HG02678 (cell line): Measurements from ENCODE around the gene YES1.
"Not testable (repeated sequence)": the region's sequence is repeated elsewhere in the genome, so short reads cannot be mapped to it uniquely, and the experiment has no call there.

Experiments used
- ATAC-seq: cut with Tn5 transposase; IDR thresholded peaks from one replicate; pipeline ENCODE4 v1.9.1; 2021; ENCODE audit warnings: mild to moderate bottlenecking, moderate library complexity; ENCODE audit not compliant: unreplicated experiment

YES1 gene

GRCh38 chr18:730692-731091 lies 81.3 kb downstream of the YES1 start:
- no peak for ATAC-seq

DNA sequence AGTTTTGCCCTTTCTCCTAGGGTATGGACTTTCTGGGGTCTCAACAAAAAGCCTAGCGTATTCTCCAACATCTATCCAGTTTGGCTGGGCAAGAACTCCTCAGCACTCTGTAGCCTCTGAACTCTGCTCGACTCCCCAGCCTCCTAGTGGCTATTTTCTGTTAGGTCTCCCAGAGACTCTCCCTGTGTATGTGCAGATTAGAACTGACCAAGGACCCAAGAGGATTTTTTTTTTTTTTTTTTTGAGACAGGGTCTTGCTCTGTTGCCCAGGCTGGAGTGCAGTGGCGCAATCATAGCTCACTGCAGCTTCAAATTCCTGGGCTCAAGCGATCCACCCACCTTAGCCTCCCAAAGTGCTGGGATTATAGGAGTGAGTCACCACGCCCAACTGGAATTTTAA lies 81.9 kb downstream of the YES1 start:
- not testable (repeated sequence) for ATAC-seq

- no peak for ATAC-seq
Measured at GRCh38 chr18:725646-726045, 86.4 kb downstream of the YES1 start.

DNA sequence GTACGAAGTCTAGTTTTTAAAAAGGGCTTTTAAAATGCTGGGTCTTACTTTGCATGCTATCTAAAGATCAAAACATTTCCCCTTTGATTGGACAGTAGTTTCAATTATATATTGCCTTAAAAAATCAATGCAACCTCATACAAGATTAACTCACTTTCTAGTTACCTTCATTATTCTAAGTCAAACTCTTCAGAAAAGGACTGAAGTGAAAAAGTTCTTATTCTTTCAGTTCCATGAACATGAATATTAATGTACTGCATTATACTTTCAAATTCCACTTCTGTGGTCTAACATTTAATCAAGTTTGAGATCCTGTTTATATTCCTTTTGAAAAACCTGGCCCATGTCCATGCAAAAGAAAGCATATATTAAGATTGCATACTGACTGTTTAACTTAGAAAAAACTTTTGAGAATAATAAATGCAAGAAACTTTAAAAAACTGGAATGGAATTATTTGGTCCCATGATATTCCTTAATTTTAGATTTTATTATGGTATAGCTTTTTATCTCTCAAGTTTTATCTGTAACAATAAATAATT lies 88.4 kb downstream of the YES1 start:
- no peak for ATAC-seq

DNA sequence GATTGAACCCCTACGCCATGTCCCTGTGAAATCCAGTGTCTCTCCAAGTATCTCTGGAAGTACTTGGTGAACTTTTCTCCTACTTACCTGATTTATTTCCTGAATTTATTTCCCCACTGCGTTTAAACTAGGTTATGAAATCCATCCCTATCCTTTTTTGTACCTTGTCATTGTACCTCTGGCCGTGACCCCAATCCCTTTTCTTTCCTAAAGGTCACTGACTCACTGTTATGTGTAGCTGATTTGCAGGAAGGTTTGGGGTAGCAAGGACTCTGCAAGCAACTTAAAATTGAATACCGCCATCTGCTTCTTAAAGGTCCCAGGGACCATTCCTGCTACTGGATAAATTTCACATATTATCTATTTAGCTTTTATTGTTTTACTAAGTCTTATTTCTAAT lies 95.0 kb downstream of the YES1 start:
- no peak for ATAC-seq

- no peak for ATAC-seq
Measured at GRCh38 chr18:715626-716025, 96.4 kb downstream of the YES1 start.

DNA sequence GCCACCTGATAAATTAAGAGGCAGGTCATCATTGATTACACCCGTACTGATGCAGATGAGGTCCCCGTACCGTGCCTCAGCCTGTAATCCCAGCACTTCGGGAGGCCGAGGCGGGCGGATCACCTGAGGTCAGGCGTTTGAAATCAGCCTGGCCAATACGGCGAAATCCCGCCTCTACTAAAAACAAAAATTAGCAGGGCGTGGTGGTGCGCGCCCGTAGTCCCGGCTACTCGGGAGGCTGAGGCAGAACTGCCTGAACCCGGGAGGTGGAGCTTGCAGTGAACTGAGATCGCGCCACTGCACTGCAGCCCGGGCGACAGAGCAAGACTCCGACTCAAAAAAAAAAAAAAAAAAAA lies 98.9 kb downstream of the YES1 start:
- ATAC-seq = no peak

DNA sequence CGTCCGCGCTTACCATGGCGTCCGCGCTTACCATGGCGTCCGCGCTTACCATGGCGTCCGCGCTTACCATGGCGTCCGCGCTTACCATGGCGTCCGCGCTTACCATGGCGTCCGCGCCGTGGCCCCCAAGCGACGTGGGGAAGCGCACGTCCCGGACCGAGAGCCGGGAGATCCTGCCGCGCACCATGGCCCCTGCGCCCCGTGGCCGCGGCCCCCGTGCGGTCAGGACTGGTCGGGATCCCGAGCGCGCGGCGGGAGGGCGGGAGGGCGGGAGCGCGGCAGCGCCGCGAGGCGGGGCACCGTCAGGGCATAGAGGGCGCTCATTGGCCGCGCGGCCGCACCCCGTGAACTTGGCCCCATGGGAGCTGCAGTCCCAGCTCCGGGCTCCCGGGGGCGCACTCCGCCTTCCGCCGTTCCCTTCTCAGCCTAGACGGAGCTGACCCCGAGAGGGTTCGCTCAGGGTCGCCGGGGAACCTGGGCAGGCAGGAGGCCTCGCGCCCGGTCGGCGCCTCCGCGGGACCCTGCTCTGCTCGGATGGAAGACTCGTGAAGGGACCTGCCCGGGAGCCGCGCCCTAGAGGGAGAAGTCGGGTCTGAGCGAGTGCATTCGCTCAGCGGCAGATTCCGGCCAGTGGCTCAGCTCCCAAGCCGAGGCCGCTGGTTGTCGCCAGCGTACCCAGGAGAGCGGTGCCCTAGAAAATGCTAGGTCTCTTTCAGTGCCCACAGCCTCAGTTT lies 99.5 kb downstream of the YES1 start, which contains the start of gene ENOSF1:
Gene ENOSF1, minus strand, starts transcription at position 230 of the 734 bp plus-strand sequence. Its CDS starts 43 bp downstream, at position 187.
- ATAC-seq = peak; percentile 89

DNA sequence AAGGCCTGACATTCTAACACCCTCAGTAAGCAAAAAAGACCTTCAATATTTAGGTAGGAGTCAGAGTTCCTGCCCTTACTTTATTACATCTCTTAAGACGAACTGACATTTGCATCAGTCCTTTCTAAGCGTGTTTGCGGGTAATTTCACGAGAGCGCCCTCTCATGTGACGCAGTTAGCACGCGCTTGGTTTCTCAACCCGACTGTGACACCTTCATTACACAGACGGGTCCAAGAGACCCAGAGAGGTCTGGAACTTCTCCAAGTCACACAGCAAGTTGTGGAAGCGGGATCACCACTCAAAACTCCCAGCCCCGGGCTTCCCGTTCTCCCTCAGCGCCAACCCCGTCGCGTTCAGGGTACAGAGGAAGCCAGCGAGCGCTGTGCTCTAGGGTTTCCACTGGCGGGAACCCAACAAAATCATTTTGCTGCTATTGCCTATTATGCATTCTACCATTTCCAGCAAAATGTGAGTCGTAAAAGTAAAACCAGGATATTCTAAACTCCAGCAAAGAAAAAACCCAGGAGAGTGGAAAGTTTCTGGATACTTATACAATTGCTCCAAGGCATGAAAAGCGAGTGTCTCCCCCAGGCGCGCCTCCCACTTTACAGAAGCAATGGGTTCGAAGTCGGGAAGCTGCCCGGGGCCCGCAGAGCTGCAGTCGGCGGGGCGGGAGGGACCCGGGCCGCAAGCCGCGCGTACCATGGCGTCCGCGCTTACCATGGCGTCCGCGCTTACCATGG lies 100.2 kb downstream of the YES1 start:
- peak; percentile 54 for ATAC-seq

DNA sequence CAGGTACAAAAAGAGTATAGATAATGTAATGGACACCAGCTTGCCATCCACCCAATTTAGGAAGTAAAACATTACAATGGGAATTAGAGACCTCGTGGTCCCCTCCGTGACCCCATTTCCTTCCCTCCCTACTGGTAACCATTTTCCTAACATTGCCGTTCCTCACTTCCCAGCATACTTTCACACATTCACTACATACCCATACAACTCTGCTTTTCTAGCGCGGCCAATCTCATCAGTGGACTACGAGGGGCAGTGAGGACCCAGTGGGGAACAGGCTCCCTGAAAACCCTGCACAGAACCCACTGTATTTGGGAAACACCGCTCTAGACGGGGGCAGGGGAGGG lies 100.8 kb downstream of the YES1 start:
- ATAC-seq = no peak

GRCh38 chr18:710418-711300 lies 101.4 kb downstream of the YES1 start:
- no peak for ATAC-seq

DNA sequence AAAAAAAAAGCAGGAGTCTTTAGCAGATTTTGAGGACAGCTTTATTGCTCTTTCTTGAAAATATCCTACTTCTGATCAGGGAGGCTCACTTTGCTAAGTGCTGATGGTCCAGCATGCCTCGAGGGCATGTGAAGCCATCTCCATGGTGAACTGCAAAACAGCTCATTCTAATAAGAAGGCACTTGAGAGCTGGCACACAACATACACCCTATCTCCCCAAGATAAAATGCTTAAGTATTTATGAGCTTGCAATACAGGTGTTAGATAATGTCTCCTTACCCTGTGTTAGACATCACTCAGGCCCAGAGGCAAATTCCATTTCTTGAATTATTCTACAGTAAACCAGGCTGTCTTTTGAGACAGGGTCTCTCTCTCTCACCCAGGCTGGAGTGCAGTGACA lies 102.3 kb downstream of the YES1 start:
- ATAC-seq = no peak

- ATAC-seq = no peak
Measured at GRCh38 chr18:708096-708495, 103.9 kb downstream of the YES1 start.

GRCh38 chr18:706405-706804 lies 105.6 kb downstream of the YES1 start:
- no peak for ATAC-seq

DNA sequence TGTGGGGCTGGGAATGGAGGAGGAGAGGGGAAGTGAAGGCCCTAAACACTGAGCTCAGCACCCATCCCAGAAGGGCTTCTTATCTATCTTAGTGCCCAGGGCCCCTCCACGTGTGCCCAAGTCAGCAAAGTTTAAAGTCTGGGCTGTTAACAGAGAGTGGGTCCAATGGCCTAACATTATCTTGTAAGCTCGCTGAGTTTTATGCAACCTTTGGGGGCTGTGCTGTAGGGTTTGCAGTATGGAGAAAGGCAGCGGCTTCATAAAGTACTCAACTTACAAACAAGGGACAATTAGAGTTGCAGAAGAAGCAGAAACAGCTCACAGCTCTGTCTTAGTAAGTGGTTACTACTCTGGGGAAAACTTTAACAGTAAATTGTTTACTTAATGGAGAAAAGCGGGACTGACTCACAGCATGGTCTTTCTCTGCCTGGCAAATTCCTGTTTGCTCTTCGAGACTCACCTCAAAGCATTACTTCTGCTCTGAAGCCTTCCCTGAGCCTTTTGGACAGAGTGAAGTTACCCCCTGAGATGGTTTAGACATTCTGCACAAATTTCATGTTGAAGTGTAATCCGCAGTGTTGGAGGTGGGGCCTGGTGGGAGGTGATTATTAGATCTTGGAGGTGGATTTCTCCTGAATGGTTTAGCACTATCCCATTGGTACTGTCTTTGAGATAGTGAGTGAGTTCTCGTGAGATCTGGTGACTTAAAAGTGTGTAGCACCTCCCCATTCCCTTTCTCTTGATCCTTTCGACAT lies 108.7 kb downstream of the YES1 start:
- no peak for ATAC-seq

GRCh38 chr18:697800-698199 lies 114.2 kb downstream of the YES1 start:
- no peak for ATAC-seq

DNA sequence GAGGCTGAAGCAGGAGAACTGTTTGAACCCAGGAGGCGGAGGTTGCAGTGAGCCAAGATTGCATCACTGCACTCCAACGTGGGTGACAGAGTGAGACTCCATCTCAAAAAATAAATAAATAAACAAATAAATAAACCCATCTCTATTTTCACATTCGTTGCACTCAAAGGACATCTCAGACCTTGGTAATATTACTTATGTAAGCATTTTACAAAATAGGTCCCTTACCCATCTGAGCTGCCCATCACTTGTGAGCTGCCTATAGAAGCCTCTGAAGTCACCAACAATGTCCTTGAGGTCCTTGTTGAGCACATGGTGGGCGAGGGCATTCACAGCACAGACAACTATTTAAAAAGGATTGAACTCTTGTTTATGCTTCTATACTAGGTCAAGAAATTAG lies 115.0 kb downstream of the YES1 start:
- ATAC-seq = no peak

DNA sequence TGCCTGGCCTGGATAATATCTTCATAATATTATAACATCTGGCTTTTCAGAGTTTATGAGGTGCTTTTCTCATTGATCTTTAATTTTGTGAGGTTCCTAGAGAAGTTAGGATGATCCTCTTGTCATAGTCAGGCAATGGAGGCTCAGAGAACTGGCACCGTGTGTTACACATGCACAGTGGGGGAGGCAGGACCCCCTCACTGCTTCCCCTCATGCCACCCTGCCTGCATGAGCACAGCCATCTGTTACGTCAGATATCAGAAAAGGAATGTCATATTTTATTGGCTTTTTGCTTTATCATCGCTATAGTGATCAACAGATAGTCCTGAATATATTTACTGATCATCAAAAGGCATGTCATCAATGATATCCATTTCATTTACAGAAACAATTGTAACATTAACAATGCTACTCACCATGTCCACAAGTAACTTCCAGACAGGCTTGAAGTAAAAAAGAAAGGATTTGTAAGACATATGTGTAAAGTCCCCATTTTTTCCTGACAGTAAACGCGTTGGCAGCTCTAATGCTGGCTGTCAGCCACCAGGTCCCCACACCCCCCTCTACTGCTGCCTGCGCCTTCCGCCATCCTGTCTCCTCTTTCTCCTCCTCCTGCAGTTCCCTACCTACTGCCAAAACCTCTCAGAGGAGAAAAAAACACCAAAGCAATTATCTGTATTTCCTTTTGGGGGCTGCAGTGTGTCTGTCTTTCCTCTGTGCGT lies 118.4 kb downstream of the YES1 start:
- no peak for ATAC-seq

DNA sequence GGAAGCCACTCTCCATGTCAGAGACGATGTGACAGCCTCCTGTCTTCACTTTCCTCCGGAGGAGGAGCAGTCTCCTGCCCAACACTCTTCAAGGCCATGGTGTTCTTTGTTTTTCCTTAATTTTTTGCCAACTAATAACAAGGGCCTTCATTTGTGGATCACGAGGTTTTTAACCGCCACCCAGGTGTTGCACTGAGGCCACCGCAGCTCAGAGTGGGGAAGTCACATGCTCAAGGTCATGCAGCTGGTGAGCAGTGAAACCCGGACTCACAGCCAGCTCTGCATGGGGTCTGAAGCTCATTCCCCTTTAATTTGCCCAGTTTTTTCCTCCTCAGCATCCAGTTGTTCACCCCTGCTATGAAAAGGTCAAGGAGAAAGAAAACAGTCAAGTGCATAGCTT lies 119.2 kb downstream of the YES1 start:
- ATAC-seq = no peak

- no peak for ATAC-seq
Measured at GRCh38 chr18:688323-688722, 123.7 kb downstream of the YES1 start.
